ENCODE data around the gene IFT80.

GRCh38 chr3:160369784-160370183 lies 29.2 kb downstream of the IFT80 start:
- TF ChIP-seq EP300 (IDR thresholded peaks at IDR 0.05; ENCODE audit: borderline replicate concordance) (no peak), EGR1 (IDR thresholded peaks at IDR 0.05) (no peak), MAX (IDR thresholded peaks at IDR 0.05) (no peak), CEBPB (IDR thresholded peaks at IDR 0.05) (no peak), RAD21 (IDR thresholded peaks at IDR 0.05; ENCODE audit: low read depth) (no peak), REST (IDR thresholded peaks at IDR 0.05; ENCODE audit: low read depth) (no peak), TEAD4 (IDR thresholded peaks at IDR 0.05) (no peak), USF1 (IDR thresholded peaks at IDR 0.05) (no peak), TCF12 (IDR thresholded peaks at IDR 0.05; ENCODE audit: low read depth) (no peak), YY1 (IDR thresholded peaks at IDR 0.05; ENCODE audit: low read depth) (no peak), NFIC (IDR thresholded peaks at IDR 0.05) (no peak)

All from Ishikawa (cell line).